Upper lobe of left lung (tissue), 6 donors: ENCODE results near the gene CLSTN1. TPM values are rescaled to one million over a fixed set of nuclear protein-coding genes. Genes with fewer than 3 reads are reported as not detected.

Source experiments
- ATAC-seq, 2 donors: fragments of 200-7000 bp; cut with Tn5 transposase; one replicate each; pipeline ENCODE4 v1.9.1; 2022; ENCODE audit warnings: mild to moderate bottlenecking in 2 of 2, moderate library complexity in 2 of 2; ENCODE audit not compliant: low FRiP score in 2 of 2
- DNase-seq, 2 donors: peaks; one replicate each; pipeline ENCODE4 v3.0.0-alpha.2; 2019 to 2020
- H3K27ac ChIP-seq, 4 donors: fragments of 200-600 bp; sonication (generic); one replicate each; pipeline ENCODE4 v1.5.1; 2016 to 2019
- H3K27me3 ChIP-seq, 4 donors: fragments of 200-600 bp; sonication (generic); one replicate each; pipeline ENCODE4 v1.5.1; 2017 to 2019
- H3K36me3 ChIP-seq, 4 donors: fragments of 200-600 bp; sonication (generic); one replicate each; pipeline ENCODE4 v1.5.1; 2016 to 2019
- H3K4me1 ChIP-seq, 4 donors: fragments of 200-600 bp; sonication (generic); one replicate each; pipeline ENCODE4 v1.5.1; 2018 to 2019
- H3K4me3 ChIP-seq, 4 donors: fragments of 200-600 bp; sonication (generic); one replicate each; pipeline ENCODE4 v1.5.1; 2017 to 2019; ENCODE audit warnings: mild to moderate bottlenecking in 2 of 4, moderate library complexity in 1 of 4
- H3K9me3 ChIP-seq, 4 donors: fragments of 200-600 bp; sonication (generic); one replicate each; pipeline ENCODE4 v1.5.1; 2018 to 2019
- CTCF ChIP-seq, 6 experiments: fragments of 450-650 bp in 4 of 6; fragments of 200-600 bp in 2 of 6; sonication (generic) in 2 of 6; IDR thresholded peaks; one replicate each; pipeline ENCODE4 v1.5.1; 2016 to 2019; ENCODE audit warnings: antibody characterized with exemption in 6 of 6
- EP300 ChIP-seq, 4 donors: sonication (generic); formaldehyde crosslinking; IDR thresholded peaks; one replicate each; pipeline ENCODE4 v1.5.1; 2017; ENCODE audit warnings: antibody characterized with exemption in 4 of 4, control low read depth in 2 of 4
- POLR2A ChIP-seq, 4 donors: fragments of 450-650 bp; IDR thresholded peaks; one replicate each; pipeline ENCODE4 v1.5.1; 2016 to 2017; ENCODE audit warnings: antibody characterized with exemption in 4 of 4, mild to moderate bottlenecking in 2 of 4
- POLR2AphosphoS5 ChIP-seq, 2 donors: sonication (generic); formaldehyde crosslinking; IDR thresholded peaks; one replicate each; pipeline ENCODE4 v1.5.1; 2017; ENCODE audit warnings: antibody characterized with exemption in 2 of 2
- WGBS, 2 donors: methylation state at CpG; one replicate each; pipeline ENCODE4 v1.1.5; 2017 to 2018; 5-methylcytosine and 5-hydroxymethylcytosine counted together
- total RNA-seq, 6 donors: library from RNA; depleted of rRNA in 4 of 6; stranded (reverse); fragments of >200 nt in 4 of 6; gene quantifications; one replicate each; pipeline versions ENCODE4 v1.1.0 to v1.2.1, GENCODE V29; 2016 to 2021
- donor health status: DM: no; HTN: no; CAD: no; lungs with moderate emphysema.
- donor health status: DM: no; HTN: yes; CAD: no; lungs with severe emphysema.

CLSTN1 gene
- total RNA-seq, 6 donors from 2014 or later: 35.6 to 82.7 (median 59.5) TPM

DNA sequence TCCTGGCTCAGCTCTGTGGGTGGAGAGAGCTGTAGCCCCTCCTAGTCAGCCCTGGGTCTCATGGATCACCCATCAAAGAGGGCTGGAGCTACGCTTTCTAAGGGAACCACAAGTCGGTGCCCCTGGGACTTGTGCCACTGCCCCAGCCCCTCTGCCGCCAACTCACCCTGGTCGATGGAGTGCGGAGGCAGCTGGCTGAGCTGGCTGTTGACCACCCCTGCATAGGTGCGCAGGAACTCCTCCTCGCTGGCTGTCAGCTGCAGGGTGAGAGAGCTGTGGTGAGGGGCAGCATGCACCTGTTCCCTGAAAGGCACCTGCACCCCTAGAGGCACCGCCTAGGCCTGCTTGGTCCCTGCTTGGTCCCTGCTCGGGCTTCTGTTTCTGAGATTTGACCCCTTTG, 47.3 kb upstream of the CLSTN1 start:
- no peak for TF ChIP-seq EP300 (IDR thresholded peaks at IDR 0.05)
- H3K27me3 ChIP-seq: no peaks in the 10 kb centered on the region
- no peak overlapping the region for H3K27ac ChIP-seq
- peaks cover 0 to 13% (median 7%) of the 10 kb centered on the region in 4 donors for H3K4me1 ChIP-seq
- WGBS, 2 donors: 99 to 100% methylated on average over 2 to 9 of the region's 9 CpGs
- peaks cover 2 to 51% (median 32%) of the 10 kb centered on the region in 4 donors for H3K36me3 ChIP-seq
- peak in 1 of 2 donors; percentile 56 for DNase-seq
- no peak overlapping the region for H3K4me3 ChIP-seq
- no peak for ATAC-seq
- no peaks in the 10 kb centered on the region for H3K9me3 ChIP-seq

DNA sequence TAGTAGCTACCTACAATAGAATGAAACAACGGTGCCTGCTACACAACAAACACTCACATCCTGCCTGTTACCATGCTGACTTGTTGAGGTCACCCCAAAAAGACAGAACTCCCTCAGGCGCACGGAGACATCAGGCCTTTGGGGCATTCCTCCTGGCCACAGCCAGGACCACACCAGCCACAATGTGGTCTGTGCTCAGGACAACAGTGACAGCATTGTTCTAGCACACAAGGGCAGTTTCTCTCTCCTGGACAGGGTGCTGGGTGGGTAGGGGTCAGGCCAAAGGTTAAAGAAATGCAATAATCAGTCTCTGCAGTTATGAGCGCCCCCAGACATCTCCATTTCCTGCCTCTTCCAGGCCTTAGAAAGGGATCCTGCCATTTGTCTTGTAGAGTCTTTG, 46.8 kb upstream of the CLSTN1 start:
- no peak for DNase-seq
- H3K9me3 ChIP-seq: no peaks in the 10 kb centered on the region
- H3K27me3 ChIP-seq: no peaks in the 10 kb centered on the region
- no peak for ATAC-seq
- no peak overlapping the region for H3K4me3 ChIP-seq
- 83 to 100% methylated on average over 2 to 4 of the region's 4 CpGs for WGBS, 2 donors
- no peak overlapping the region for H3K27ac ChIP-seq
- peaks cover 0 to 12% (median 6%) of the 10 kb centered on the region in 4 donors for H3K4me1 ChIP-seq
- H3K36me3 ChIP-seq: peaks cover 2 to 54% (median 32%) of the 10 kb centered on the region in 4 donors
- TF ChIP-seq CTCF (IDR thresholded peaks at IDR 0.05) (no peak), EP300 (IDR thresholded peaks at IDR 0.05) (no peak)

DNA sequence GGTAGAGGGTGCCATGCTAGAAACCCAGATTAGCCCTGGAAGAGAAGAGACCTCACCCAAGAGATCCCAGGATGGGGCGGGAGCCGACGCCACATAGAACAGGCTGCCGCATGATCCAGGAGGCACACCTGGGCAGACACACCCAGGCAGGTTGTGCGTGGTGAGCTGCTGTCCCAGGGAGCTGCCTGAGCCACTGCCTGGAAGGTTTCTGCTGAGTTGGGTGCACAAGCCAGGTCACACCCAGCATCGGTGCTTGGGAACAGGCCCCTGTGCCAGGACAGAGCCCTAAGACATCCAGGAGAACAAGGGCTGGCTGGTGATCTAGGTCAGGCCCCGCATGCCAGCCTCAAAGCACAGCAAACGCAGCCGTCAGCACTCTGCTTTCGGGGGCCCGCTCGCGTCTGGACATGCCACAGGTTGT, 46.1 kb upstream of the CLSTN1 start:
- Histone ChIP-seq H3K4me3 (no peak overlapping the region), H3K27ac (no peak overlapping the region), H3K36me3 (peaks cover 2 to 54% (median 32%) of the 10 kb centered on the region in 4 donors), H3K4me1 (peaks cover 0 to 4% (median 1%) of the 10 kb centered on the region in 4 donors), H3K9me3 (no peaks in the 10 kb centered on the region), H3K27me3 (no peaks in the 10 kb centered on the region)
- TF ChIP-seq POLR2AphosphoS5 (IDR thresholded peaks at IDR 0.05) (no peak), EP300 (IDR thresholded peaks at IDR 0.05) (no peak), CTCF (IDR thresholded peaks at IDR 0.05) (no peak), POLR2A (IDR thresholded peaks at IDR 0.05) (no peak)
- 91 to 96% methylated on average over 10 to 13 of the region's 13 CpGs for WGBS, 2 donors
- ATAC-seq: no peak
- DNase-seq: peak in 1 of 2 donors; percentile 52

DNA sequence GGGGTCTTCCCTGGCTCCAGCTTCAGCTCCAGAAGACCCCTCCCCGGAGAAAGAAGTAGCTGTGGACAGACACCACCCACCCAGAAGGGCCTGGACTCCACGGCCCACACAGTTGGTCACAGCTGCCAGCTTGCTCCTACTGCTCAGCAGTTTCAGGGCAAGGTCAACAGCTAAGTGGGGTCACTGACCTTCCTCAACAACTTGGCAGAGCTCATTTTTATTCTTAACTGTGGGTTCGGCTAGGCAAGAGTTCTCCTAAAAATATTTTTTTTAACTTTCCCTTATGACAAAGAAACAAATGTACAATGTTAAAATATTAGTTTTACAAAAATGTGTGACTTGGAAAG, 44.5 kb upstream of the CLSTN1 start:
- TF ChIP-seq POLR2AphosphoS5 (IDR thresholded peaks at IDR 0.05) (no peak), POLR2A (IDR thresholded peaks at IDR 0.05) (no peak), EP300 (IDR thresholded peaks at IDR 0.05) (no peak), CTCF (IDR thresholded peaks at IDR 0.05) (no peak)
- no peaks in the 10 kb centered on the region for H3K9me3 ChIP-seq
- DNase-seq: no peak
- H3K36me3 ChIP-seq: peaks cover 2 to 63% (median 34%) of the 10 kb centered on the region in 4 donors
- WGBS, 2 donors: 68 to 72% methylated on average over 2 to 3 of the region's 3 CpGs
- no peak for ATAC-seq
- no peaks in the 10 kb centered on the region for H3K27me3 ChIP-seq
- no peaks in the 10 kb centered on the region for H3K4me1 ChIP-seq
- no peak overlapping the region for H3K4me3 ChIP-seq
- H3K27ac ChIP-seq: no peak overlapping the region

DNA sequence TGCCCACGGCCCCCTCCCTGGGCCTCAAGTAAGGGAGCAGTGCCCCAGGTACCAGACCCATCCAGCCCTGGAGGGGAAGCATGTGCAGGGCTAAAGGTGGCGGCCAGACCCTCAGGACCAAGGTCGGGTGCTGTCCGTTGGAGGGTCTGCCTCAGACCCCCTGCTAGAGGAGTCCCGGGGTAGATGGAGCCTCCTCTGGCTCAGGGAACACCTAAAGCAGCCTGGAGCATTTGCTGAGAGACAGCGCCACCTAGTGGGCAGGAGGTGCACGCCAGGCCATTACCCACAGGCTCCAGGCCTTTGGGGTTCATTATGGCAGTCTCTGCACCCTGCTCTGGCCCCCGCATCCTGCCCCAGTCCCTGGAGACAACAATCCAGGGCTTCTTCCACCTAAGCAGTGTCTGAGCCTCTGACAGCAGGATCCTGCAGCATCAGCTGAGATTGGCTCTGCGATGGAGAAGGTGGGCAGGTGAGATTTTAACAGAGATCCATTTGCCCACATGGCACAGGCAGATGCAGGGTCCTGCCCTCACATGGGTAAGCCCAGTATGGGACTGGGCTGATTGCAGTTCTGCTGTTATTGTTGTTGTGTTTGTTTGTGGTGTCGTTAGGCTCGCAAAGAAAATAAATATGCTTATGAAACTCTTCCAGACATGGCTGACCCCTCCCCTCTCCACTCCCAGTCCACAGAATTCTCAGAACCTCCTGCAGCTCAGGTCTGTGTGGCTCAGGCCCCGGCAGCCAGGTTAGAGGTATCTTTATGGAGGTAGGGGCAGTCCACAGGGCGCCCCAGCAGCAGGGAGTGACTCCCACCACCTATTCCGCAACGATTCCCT, 43.9 kb upstream of the CLSTN1 start:
- 54 to 56% methylated on average over 6 to 14 of the region's 15 CpGs for WGBS, 2 donors
- Histone ChIP-seq H3K9me3 (no peaks in the 10 kb centered on the region), H3K4me3 (no peak overlapping the region), H3K27ac (no peak overlapping the region), H3K4me1 (no peaks in the 10 kb centered on the region), H3K36me3 (peaks cover 2 to 64% (median 35%) of the 10 kb centered on the region in 4 donors), H3K27me3 (no peaks in the 10 kb centered on the region)
- ATAC-seq: peak; percentile 84 to 89
- TF ChIP-seq CTCF (IDR thresholded peaks at IDR 0.05) (peak; percentile 94 to 98 (median 96)), EP300 (IDR thresholded peaks at IDR 0.05) (no peak), POLR2A (IDR thresholded peaks at IDR 0.05) (no peak)
- DNase-seq: peak; percentile 85 to 88
